Mucosa of gallbladder (tissue), 1 donor: ENCODE data around the gene SLC1A3. TPM values are rescaled to one million over a fixed set of nuclear protein-coding genes. Genes with fewer than 3 reads are reported as not detected.

Experiments used
- DNase-seq: peaks from one replicate; pipeline ENCODE4 v3.0.0-alpha.2; 2020; ENCODE audit warnings: low spot score
- total RNA-seq: library from RNA; stranded (reverse); gene quantifications from one replicate; pipeline ENCODE4 v1.2.1, GENCODE V29; 2021
- donor health status: DM: no; HTN: no; CAD: no.

SLC1A3 gene
- total RNA-seq, 1 donor from 2014 or later = 26.2 TPM

GRCh38 chr5:36655161-36655560 is 48.8 kb downstream of the SLC1A3 start:
- DNase-seq = no peak

GRCh38 chr5:36656556-36656955 is 50.1 kb downstream of the SLC1A3 start:
- no peak for DNase-seq

- DNase-seq = peak; percentile 75
These were observed 51.2 kb downstream of the SLC1A3 start for GRCh38 chr5:36657563-36657995.

- no peak for DNase-seq
These were observed 51.8 kb downstream of the SLC1A3 start for GRCh38 chr5:36658038-36658756.

GRCh38 chr5:36659411-36659810 is 53.0 kb downstream of the SLC1A3 start:
- no peak for DNase-seq

- DNase-seq = no peak
These were observed 54.1 kb downstream of the SLC1A3 start for GRCh38 chr5:36660397-36661049.

- DNase-seq = no peak
These were observed 55.2 kb downstream of the SLC1A3 start for GRCh38 chr5:36661456-36662220.

- DNase-seq = no peak
These were observed 56.0 kb downstream of the SLC1A3 start for GRCh38 chr5:36662291-36662851.

GRCh38 chr5:36664766-36665165 is 58.4 kb downstream of the SLC1A3 start:
- no peak for DNase-seq

- no peak for DNase-seq
These were observed 59.2 kb downstream of the SLC1A3 start for GRCh38 chr5:36665628-36666027.

- DNase-seq = no peak
These were observed 59.9 kb downstream of the SLC1A3 start for GRCh38 chr5:36666274-36666673.

GRCh38 chr5:36666986-36667385 is 60.6 kb downstream of the SLC1A3 start:
- no peak for DNase-seq

- DNase-seq = no peak
These were observed 61.4 kb downstream of the SLC1A3 start for GRCh38 chr5:36667824-36668223.

- DNase-seq = no peak
These were observed 62.7 kb downstream of the SLC1A3 start for GRCh38 chr5:36669015-36669651.

- no peak for DNase-seq
These were observed 64.1 kb downstream of the SLC1A3 start for GRCh38 chr5:36670548-36670947.

GRCh38 chr5:36675282-36675681 is 68.9 kb downstream of the SLC1A3 start:
- no peak for DNase-seq

- no peak for DNase-seq
These were observed 73.0 kb downstream of the SLC1A3 start for GRCh38 chr5:36679221-36679989.

- peak; percentile 62 for DNase-seq
These were observed 73.7 kb downstream of the SLC1A3 start for GRCh38 chr5:36680066-36680465.

GRCh38 chr5:36681711-36682110 is 75.3 kb downstream of the SLC1A3 start:
- no peak for DNase-seq

GRCh38 chr5:36682499-36682898 is 76.1 kb downstream of the SLC1A3 start:
- no peak for DNase-seq

- no peak for DNase-seq
These were observed 77.5 kb downstream of the SLC1A3 start for GRCh38 chr5:36683821-36684434.
